ENCODE data around the gene SYT1.

DNA sequence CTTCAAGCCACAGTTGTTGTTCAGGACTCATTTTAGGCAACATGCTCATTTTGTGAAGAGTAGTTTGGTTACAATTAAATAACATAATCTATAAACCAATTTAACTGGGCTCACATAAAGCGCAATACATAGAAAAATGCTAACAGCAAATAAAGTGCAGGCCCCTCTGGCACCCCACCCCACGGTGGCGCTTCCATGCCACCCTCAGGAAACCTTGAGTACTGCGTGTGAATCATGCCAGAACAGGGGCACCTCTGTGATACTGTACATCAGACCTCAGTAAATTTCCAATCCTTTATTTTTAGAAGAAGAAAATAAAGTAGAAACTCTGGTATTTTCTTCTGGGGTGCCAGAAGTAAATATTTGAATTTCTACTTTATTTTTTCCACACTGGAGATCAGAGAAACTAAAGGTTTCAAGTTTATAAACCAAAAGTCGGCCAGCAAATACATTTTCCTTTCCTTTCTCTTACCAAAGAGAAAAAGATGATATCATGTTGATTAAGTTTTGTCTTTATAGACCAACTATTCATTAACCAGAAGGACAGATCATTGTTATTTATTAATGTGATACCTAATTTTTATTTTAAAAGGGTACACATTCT lies 509.4 kb downstream of the SYT1 start:
- TF ChIP-seq CTCF (IDR thresholded peaks at IDR 0.05) (peak in 3 of 4 experiments; percentile 26 to 49 (median 45)), POLR2A (IDR thresholded peaks at IDR 0.05) (no peak)

Measured in uterus (tissue), 2 donors.